ENCODE results near the gene CD163L1. TPM values are rescaled to one million over a fixed set of nuclear protein-coding genes. Genes with fewer than 3 reads are reported as not detected.
A peak's percentile ranks its signal among the peaks of the same experiment; 100 is the strongest.

CD163L1 gene
- total and polyA plus RNA-seq, 9 of the 15 experiments (the other 6 are each of a cell fraction or from before 2014, with no cell fraction given): 0.54 to 9.2 (median 2.0) TPM

DNA sequence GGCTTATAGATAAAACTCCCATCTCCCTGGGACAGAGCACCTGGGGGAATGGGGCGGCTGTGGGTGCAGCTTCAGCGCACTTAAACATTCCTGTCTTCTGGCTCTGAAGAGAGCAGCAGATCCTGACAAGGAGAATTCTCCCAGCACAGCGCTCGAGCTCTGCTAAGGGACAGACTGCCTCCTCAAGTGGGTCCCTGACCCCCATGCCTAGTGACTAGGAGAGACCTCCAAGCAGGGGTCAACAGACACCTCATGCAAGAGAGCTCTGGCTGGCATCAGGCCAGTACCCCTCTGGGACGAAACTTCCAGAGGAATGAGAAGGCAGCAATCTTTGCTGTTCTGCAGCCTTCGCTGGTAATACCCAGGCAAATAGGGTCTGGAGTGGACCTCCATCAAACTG lies 28.1 kb upstream of the CD163L1 start (continued):
- TF ChIP-seq, protein P1, sequence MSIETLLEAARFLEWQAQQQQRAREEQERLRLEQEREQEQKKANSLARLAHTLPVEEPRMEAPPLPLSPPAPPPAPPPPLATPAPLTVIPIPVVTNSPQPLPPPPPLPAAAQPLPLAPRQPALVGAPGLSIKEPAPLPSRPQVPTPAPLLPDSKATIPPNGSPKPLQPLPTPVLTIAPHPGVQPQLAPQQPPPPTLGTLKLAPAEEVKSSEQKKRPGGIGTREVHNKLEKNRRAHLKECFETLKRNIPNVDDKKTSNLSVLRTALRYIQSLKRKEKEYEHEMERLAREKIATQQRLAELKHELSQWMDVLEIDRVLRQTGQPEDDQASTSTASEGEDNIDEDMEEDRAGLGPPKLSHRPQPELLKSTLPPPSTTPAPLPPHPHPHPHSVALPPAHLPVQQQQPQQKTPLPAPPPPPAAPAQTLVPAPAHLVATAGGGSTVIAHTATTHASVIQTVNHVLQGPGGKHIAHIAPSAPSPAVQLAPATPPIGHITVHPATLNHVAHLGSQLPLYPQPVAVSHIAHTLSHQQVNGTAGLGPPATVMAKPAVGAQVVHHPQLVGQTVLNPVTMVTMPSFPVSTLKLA (conservative IDR thresholded peaks at IDR 0.05): no peak
- TF ChIP-seq KDM4B (IDR thresholded peaks at IDR 0.05; ENCODE audit: borderline replicate concordance in 2 of 2, low read depth in 1 of 2): no peak
- no peak for TF ChIP-seq HOXB6 (CRISPR knock-in tag; IDR thresholded peaks at IDR 0.05; ENCODE audit: borderline replicate concordance)

DNA sequence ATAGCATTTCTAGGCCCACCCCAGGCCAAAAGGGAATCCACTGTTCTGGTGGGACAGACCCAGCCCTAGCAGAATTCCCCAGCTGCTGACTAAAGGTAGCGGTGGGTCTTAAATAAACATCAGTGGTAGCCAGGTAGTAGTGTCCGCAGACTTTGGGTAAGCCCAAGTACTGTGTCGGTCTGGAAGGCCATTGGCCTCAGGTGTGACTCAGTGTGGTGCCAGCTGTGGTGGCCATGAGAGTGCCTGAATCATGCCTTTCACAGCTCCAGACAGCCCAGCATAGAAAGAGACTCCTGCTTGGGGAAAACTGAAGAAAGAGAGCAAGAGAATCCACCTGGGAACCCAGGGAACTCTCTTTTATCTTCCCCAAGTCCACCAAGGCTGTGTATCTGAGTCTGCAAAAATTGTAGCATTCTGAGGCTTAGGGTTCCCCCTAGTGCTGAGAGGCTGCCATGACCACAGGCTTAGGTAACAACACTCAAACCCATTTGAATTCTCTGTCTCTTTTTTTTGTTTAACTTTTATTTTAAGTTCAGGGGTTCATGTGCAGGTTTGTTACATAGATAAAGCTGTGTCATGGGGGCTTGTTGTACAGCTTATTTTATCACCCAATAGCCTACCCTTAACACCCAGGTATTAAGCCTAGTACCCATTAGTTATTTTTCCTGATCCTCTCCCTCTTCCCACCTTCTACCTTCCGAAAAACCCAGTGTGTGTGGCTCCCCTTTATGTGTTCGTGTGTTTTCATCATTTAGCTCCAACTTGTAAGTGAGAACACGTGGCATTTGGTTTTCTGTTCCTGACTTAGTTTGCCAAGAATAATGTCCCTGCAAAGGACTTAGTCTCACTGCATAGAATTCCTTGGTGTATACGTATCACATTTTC lies 16.7 kb upstream of the CD163L1 start:
- ChIA-PET POLR2A (no interaction called here), CTCF (ENCODE audit: low intra/inter-chr PET ratio) (interaction anchor here (0.8 to 2.8 kb wide), 2 partner anchors 21 to 240 kb away, joined by 3 to 42 read pairs; no protein-coding TSS in a partner anchor)
- Histone ChIP-seq H3K4me3 (no peak overlapping the region), H3K9ac (ENCODE audit: insufficient read depth in 1 of 2, low read depth in 2 of 2, low read length in 2 of 2) (peak overlapping the region in 1 of 2 experiments; percentile 17; a peak in 1 of 4 replicates), H3K79me2 (ENCODE audit: control insufficient read depth, insufficient read depth, low read length) (no peaks in the 10 kb centered on the region), H3K9me1 (ENCODE audit: control insufficient read depth, insufficient read depth, low read length) (no peaks in the 10 kb centered on the region), H3K27ac (ENCODE audit: extremely low read depth, low read depth, low read length) (no peak overlapping the region), H3K9me3 (replicated peaks; ENCODE audit: control insufficient read depth, insufficient read depth, low read depth, low read length) (no peaks in the 10 kb centered on the region), H3K36me3 (ENCODE audit: control insufficient read depth, insufficient read depth, low read length) (no peaks in the 10 kb centered on the region), H2AFZ (ENCODE audit: low read depth, low read length) (0 out of 2 replicates have a peak overlapping the region, but pooled peaks have one; percentile 17), H3K4me2 (ENCODE audit: insufficient read depth, low read length) (peak overlapping the region; percentile 12; the same call in 1 of the 2 replicates), H4K20me1 (replicated peaks; ENCODE audit: control insufficient read depth, insufficient read depth, low read length) (no peaks in the 10 kb centered on the region), H3K4me1 (replicated peaks in 1 of 2; ENCODE audit: control insufficient read depth in 2 of 2, insufficient read depth in 2 of 2, low read length in 2 of 2) (no peaks in the 10 kb centered on the region), H3K27me3 (ENCODE audit: control insufficient read depth in 2 of 2, insufficient read depth in 2 of 2, low read length in 2 of 2) (no peaks in the 10 kb centered on the region; a peak in 1 of 5 replicates)
- ATAC-seq (peak; percentile 92), DNase-seq (ENCODE audit: extremely low read depth in 1 of 4, low spot score in 3 of 4) (peak; percentile 48 to 66 (median 53)), FAIRE-seq (peak; percentile 93)
- WGBS (ENCODE audit: insufficient coverage, low coverage, missing lambda C conversion rate): 22% methylated on average over 7 of the region's 7 CpGs
- no TSS peak for BruUV-seq (replicated peaks)
- intact Hi-C loops (cut with micrococcal nuclease) (loop anchor here (1.0 to 5.0 kb wide), 4 partner anchors 86 to 241 kb away; no protein-coding TSS in a partner anchor), in situ Hi-C loops (cut with MboI) (loop anchor here (5.0 kb wide), 1 partner anchor 238 kb away; no protein-coding TSS in a partner anchor)
- TF ChIP-seq DACH1 (IDR thresholded peaks at IDR 0.05; ENCODE audit: partially characterized antibody) (no peak), ZSCAN32 (CRISPR knock-in tag; IDR thresholded peaks at IDR 0.05) (no peak), MAFK (IDR thresholded peaks at IDR 0.05; ENCODE audit: low read length) (peak; percentile 67), ZNF316 (IDR thresholded peaks at IDR 0.05) (peak; percentile 54), MAFG (tag; conservative IDR thresholded peaks at IDR 0.05) (peak; percentile 61; the same call in 1 of the 2 replicates)
- TF ChIP-seq, protein P2, sequence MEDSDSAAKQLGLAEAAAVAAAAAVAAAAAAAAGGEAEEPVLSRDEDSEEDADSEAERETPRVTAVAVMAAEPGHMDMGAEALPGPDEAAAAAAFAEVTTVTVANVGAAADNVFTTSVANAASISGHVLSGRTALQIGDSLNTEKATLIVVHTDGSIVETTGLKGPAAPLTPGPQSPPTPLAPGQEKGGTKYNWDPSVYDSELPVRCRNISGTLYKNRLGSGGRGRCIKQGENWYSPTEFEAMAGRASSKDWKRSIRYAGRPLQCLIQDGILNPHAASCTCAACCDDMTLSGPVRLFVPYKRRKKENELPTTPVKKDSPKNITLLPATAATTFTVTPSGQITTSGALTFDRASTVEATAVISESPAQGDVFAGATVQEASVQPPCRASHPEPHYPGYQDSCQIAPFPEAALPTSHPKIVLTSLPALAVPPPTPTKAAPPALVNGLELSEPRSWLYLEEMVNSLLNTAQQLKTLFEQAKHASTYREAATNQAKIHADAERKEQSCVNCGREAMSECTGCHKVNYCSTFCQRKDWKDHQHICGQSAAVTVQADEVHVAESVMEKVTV (CRISPR knock-in tag; IDR thresholded peaks at IDR 0.05): peak; percentile 85

Measured in K562 (cell line).